ENCODE measurements around the gene CWC27. TPM values are rescaled to one million over a fixed set of nuclear protein-coding genes. Genes with fewer than 3 reads are reported as not detected.
"Not testable (repeated sequence)": the region's sequence is repeated elsewhere in the genome, so short reads cannot be mapped to it uniquely, and the experiment has no call there.

Gene CWC27
- total RNA-seq, 1 donor from 2014 or later: 32.4 TPM

GRCh38 chr5:64923151-64923685, 154.5 kb downstream of the CWC27 start:
- Mint-ChIP-seq H3K9me3 (peaks cover 21% of the 10 kb centered on the region), H3K36me3 (ENCODE audit: low read depth) (peaks cover 20% of the 10 kb centered on the region), H3K4me1 (peaks cover under 1% of the 10 kb centered on the region), H3K27ac (no peak overlapping the region), H3K4me3 (no peak overlapping the region), H3K27me3 (no peaks in the 10 kb centered on the region)
- intact Hi-C loops (cut with micrococcal nuclease): no loop called here
- DNase-seq: no peak

DNA sequence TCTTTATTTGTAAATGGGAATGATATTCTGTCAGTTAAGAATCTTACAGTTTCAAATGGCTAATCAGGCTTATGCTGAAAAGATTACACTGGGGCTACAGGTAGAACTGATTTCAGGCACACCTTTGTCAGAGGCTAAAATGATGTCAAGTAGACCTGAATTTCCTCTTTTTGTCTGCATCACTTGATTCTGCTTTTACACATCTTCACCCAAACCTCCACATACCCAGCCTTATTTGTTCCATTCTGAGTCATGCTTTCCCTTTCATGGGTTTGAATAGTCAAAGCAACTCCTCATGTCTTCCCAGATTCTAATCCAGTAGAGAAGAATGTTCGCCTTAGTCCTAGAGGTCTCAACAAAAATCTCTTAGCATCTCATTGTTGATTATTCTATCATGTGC, 156.4 kb downstream of the CWC27 start:
- H3K27ac Mint-ChIP-seq: no peak overlapping the region
- no peak for DNase-seq
- no peaks in the 10 kb centered on the region for H3K27me3 Mint-ChIP-seq
- intact Hi-C loops (cut with micrococcal nuclease): no loop called here
- peaks cover 17% of the 10 kb centered on the region for H3K36me3 Mint-ChIP-seq (ENCODE audit: low read depth)
- peaks cover 20% of the 10 kb centered on the region for H3K9me3 Mint-ChIP-seq
- peaks cover 5% of the 10 kb centered on the region for H3K4me1 Mint-ChIP-seq
- no peak overlapping the region for H3K4me3 Mint-ChIP-seq

DNA sequence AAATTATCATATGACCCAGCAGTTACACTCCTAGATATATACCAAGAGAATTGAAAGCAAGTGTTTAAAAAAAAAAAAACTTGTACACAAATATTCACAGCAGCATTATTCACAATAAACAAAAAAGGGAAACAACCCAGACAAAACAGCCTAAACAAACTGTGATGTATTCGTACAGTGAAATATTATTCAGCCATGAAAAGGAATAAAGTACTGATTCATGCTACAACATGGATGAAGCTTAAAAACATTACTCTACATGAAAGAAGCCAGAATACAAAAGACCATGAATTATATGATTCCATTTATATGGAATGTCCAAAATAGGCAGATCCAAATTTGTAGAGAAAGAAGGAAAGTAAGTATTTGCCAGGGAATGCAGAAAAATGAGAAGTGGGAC, 161.1 kb downstream of the CWC27 start:
- H3K36me3 Mint-ChIP-seq (ENCODE audit: low read depth): peaks cover 2% of the 10 kb centered on the region
- peaks cover 3% of the 10 kb centered on the region for H3K9me3 Mint-ChIP-seq
- no peak overlapping the region for H3K27ac Mint-ChIP-seq
- no peak for DNase-seq
- no peak overlapping the region for H3K4me3 Mint-ChIP-seq
- peaks cover 5% of the 10 kb centered on the region for H3K4me1 Mint-ChIP-seq
- no peaks in the 10 kb centered on the region for H3K27me3 Mint-ChIP-seq
- intact Hi-C loops (cut with micrococcal nuclease): no loop called here

DNA sequence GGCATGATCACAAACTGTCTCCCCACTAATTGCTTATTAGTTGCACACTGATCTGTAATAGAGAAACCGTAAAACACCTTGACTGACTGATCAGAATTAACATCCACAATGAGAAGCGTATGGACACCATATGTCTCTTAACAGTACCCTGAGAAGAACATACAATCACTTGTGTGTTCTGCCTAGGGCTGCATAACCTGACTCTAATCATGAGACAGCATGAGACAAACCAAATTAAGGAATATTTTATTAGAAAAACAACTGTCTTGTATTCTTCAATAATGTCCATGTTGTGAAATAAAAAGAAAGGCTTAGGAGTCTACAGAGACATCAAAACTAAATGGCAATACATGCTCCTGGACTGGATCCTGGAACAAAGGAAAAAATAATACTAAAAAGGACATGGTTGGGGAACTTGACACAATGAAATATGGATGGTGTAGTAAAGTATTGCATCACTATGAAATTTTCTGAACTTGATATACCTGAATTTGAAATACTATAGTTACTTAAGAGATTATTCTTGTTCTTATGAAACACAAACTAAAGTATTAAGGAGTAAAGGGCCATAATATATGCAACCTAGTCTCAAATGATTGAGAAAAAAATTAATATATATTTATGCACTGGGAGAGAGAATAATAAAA, 162.1 kb downstream of the CWC27 start:
- no peak overlapping the region for H3K4me3 Mint-ChIP-seq
- no peaks in the 10 kb centered on the region for H3K27me3 Mint-ChIP-seq
- H3K27ac Mint-ChIP-seq: no peak overlapping the region
- no peak for DNase-seq
- peaks cover 5% of the 10 kb centered on the region for H3K4me1 Mint-ChIP-seq
- H3K36me3 Mint-ChIP-seq (ENCODE audit: low read depth): peaks cover 2% of the 10 kb centered on the region
- peaks cover 3% of the 10 kb centered on the region for H3K9me3 Mint-ChIP-seq
- intact Hi-C loops (cut with micrococcal nuclease): no loop called here

DNA sequence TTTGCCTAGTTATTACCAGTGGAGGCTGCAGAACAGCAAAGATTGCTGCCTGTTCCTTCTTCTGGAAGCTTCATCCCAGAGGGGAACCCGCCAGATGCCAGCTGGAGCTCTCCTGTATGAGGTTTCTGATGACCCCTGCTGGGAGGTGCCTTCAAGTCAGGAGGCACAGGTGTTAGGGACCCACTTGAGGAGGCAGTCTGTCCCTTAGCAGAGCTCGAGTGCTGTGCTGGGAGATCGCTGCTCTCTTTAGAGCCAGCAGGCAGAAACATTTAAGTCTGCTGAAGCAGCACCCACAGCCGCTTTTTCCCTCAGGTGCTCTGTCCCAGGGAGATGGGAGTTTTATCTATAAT, 170.7 kb downstream of the CWC27 start:
- H3K4me3 Mint-ChIP-seq; H3K4me1 Mint-ChIP-seq; H3K36me3 Mint-ChIP-seq (ENCODE audit: low read depth); H3K27me3 Mint-ChIP-seq; H3K27ac Mint-ChIP-seq; intact Hi-C loops (cut with micrococcal nuclease); DNase-seq: not testable (repeated sequence)
- peaks cover 13% of the 10 kb centered on the region for H3K9me3 Mint-ChIP-seq

- peaks cover 5% of the 10 kb centered on the region for H3K36me3 Mint-ChIP-seq (ENCODE audit: low read depth)
- H3K4me3 Mint-ChIP-seq: no peak overlapping the region
- intact Hi-C loops (cut with micrococcal nuclease): no loop called here
- H3K27ac Mint-ChIP-seq: no peak overlapping the region
- peaks cover 13% of the 10 kb centered on the region for H3K9me3 Mint-ChIP-seq
- no peaks in the 10 kb centered on the region for H3K4me1 Mint-ChIP-seq
- DNase-seq: no peak
- H3K27me3 Mint-ChIP-seq: no peaks in the 10 kb centered on the region
Observed at GRCh38 chr5:64939772-64940510, 171.2 kb downstream of the CWC27 start.

DNA sequence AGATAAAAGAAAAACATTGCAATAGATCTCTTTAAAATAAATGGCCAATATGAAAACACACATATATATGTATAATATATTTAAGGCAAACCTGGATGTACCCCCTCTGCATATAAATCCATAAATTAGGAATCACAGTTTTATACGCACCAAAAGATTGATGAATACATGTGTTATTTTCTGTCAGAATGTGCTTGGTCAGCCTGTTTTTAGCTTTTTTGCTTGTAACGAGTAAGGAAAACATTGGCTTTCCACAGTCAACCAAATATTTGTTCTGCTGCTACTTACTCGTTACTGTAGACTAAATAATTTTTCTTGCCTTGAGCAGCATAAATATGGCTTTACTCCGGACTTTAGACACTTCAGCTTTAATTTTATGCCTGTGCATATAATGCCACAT, 173.7 kb downstream of the CWC27 start:
- intact Hi-C loops (cut with micrococcal nuclease): no loop called here

GRCh38 chr5:64944868-64945267, 176.1 kb downstream of the CWC27 start:
- no peaks in the 10 kb centered on the region for H3K9me3 Mint-ChIP-seq
- no peaks in the 10 kb centered on the region for H3K27me3 Mint-ChIP-seq
- no peak overlapping the region for H3K4me3 Mint-ChIP-seq
- H3K4me1 Mint-ChIP-seq: no peaks in the 10 kb centered on the region
- no peaks in the 10 kb centered on the region for H3K36me3 Mint-ChIP-seq (ENCODE audit: low read depth)
- no peak overlapping the region for H3K27ac Mint-ChIP-seq
- intact Hi-C loops (cut with micrococcal nuclease): no loop called here
- DNase-seq: no peak

More for the DNA sequence above, 173.7 kb downstream of the CWC27 start:
- Mint-ChIP-seq H3K27me3 (no peaks in the 10 kb centered on the region), H3K4me3 (no peak overlapping the region), H3K36me3 (ENCODE audit: low read depth) (peaks cover 2% of the 10 kb centered on the region), H3K9me3 (peaks cover under 1% of the 10 kb centered on the region), H3K27ac (no peak overlapping the region), H3K4me1 (no peaks in the 10 kb centered on the region)
- no peak for DNase-seq

DNA sequence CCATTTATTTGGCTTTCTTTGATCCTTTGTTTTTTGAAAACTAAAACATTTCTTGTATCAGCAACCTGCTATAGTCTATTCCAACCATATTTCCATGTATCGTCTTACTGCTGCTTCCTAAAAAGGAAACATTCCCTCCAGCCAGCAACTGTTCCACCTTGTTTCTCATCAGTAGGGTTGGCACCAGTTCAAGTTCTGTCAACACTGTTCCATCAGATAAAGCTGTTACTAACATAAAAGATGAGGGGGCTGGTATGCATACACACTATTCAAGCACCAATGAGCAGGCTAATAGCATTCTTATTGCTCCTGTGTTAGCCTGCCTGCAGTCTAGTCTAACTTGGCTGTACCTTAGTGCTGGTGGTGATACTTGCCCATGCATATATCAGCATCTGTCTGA, 178.3 kb downstream of the CWC27 start:
- Mint-ChIP-seq H3K4me1 (no peaks in the 10 kb centered on the region), H3K27ac (no peak overlapping the region), H3K27me3 (no peaks in the 10 kb centered on the region), H3K9me3 (no peaks in the 10 kb centered on the region), H3K4me3 (no peak overlapping the region), H3K36me3 (ENCODE audit: low read depth) (no peaks in the 10 kb centered on the region)
- no peak for DNase-seq
- intact Hi-C loops (cut with micrococcal nuclease): no loop called here

DNA sequence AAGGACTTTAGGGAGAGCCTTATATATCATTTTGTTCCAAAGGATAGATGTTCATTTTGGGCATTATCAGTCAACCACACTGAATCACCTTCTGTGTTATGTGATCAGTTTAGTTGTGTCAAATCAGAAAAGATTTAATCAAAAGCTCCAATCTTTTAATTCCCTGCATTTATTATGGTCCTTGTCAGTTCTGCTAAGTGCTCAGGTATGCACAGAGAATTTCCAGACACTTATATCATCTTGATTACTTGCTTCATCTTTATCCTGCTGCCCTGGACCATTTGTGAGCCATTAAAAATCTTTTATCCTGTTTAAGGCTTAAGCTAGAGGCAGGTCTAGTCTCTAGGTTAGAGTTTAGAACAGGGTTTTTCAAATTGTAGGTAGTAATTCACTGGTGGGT, 179.1 kb downstream of the CWC27 start:
- H3K4me3 Mint-ChIP-seq: no peak overlapping the region
- H3K27me3 Mint-ChIP-seq: no peaks in the 10 kb centered on the region

GRCh38 chr5:64949331-64949730, 180.6 kb downstream of the CWC27 start:
- H3K36me3 Mint-ChIP-seq (ENCODE audit: low read depth): no peaks in the 10 kb centered on the region
- H3K9me3 Mint-ChIP-seq: no peaks in the 10 kb centered on the region
- H3K27me3 Mint-ChIP-seq: no peaks in the 10 kb centered on the region
- H3K4me3 Mint-ChIP-seq: no peak overlapping the region
- no peak overlapping the region for H3K27ac Mint-ChIP-seq
- intact Hi-C loops (cut with micrococcal nuclease): no loop called here
- DNase-seq: no peak
- no peaks in the 10 kb centered on the region for H3K4me1 Mint-ChIP-seq

More for the DNA sequence above, 179.1 kb downstream of the CWC27 start:
- DNase-seq: no peak
- intact Hi-C loops (cut with micrococcal nuclease): no loop called here
- H3K27ac Mint-ChIP-seq: no peak overlapping the region
- no peaks in the 10 kb centered on the region for H3K9me3 Mint-ChIP-seq
- H3K36me3 Mint-ChIP-seq (ENCODE audit: low read depth): no peaks in the 10 kb centered on the region
- H3K4me1 Mint-ChIP-seq: no peaks in the 10 kb centered on the region

DNA sequence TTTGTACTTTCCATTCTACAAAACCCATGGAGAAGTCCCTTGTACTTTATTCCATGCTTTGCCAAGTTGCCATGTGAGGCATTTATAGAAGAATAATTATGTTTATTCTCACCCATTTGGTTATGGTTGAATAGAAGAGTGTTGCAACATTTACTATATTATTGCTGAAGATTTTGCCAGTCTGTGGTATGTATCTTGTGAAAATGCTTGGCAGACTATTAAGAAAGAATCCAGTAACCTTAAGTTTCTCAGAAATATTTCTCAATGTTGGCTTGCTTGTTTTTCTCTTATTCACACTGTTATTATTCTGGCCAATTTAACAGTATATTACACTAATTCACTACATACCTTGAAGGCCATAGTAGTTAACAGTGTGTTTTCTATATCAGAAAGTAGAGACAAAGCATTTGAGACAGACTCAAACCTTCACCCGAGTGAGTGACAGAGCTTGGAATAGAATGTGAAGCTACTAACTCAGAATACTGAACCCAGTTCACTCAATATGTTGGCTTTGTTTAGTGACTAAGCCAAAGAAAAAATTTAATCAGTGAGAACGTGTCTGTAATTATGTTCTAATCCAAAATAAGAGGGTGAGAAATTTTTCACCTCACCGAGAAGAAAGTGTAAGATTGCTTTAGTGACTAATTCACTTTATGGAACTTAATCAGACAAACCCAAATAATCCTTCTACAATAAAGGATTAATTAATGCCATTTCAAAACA, 184.4 kb downstream of the CWC27 start:
- no peak for DNase-seq
- Mint-ChIP-seq H3K27ac (no peak overlapping the region), H3K4me3 (no peak overlapping the region), H3K27me3 (no peaks in the 10 kb centered on the region), H3K4me1 (no peaks in the 10 kb centered on the region), H3K36me3 (ENCODE audit: low read depth) (no peaks in the 10 kb centered on the region), H3K9me3 (no peaks in the 10 kb centered on the region)
- intact Hi-C loops (cut with micrococcal nuclease): no loop called here

DNA sequence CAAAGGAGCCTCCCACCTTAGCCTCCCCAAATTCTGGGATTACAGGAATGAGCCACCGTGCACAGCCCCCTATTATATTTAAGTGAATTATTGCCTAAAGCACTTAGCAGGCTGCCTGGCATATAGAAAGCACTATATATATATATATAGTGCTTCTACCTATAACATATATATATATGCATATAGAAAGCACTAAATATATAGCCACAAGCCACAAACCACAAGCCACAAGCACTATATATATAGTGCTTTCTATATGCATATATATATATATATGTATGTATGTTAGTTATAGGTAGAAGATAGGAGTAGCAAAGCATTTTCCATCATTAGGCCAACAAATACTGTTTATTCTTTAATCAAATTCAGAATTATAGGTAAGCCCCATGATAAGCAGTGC, 185.8 kb downstream of the CWC27 start:
- Mint-ChIP-seq H3K4me3 (no peak overlapping the region), H3K9me3 (no peaks in the 10 kb centered on the region), H3K27ac (no peak overlapping the region), H3K4me1 (no peaks in the 10 kb centered on the region), H3K36me3 (ENCODE audit: low read depth) (no peaks in the 10 kb centered on the region), H3K27me3 (no peaks in the 10 kb centered on the region)
- intact Hi-C loops (cut with micrococcal nuclease): no loop called here
- DNase-seq: no peak

GRCh38 chr5:64958757-64959391, 190.1 kb downstream of the CWC27 start:
- DNase-seq: no peak
- no peaks in the 10 kb centered on the region for H3K4me1 Mint-ChIP-seq

More at GRCh38 chr5:64958757-64959391, 190.1 kb downstream of the CWC27 start:
- peaks cover 2% of the 10 kb centered on the region for H3K36me3 Mint-ChIP-seq (ENCODE audit: low read depth)
- H3K27me3 Mint-ChIP-seq: no peaks in the 10 kb centered on the region
- intact Hi-C loops (cut with micrococcal nuclease): loop anchor here (1.0 kb wide), 1 partner anchor 524 kb away; no protein-coding TSS in a partner anchor
- no peak overlapping the region for H3K4me3 Mint-ChIP-seq
- H3K27ac Mint-ChIP-seq: no peak overlapping the region
- peaks cover 4% of the 10 kb centered on the region for H3K9me3 Mint-ChIP-seq

Measured in activated CD4-positive, alpha-beta T cell treated with anti-CD3 and anti-CD28 coated beads, Interleukin-2, amount 10 ng/mL, durations not matched to agents 24 days and 14 days (primary cell).